Measurements from ENCODE around the gene ACER2.

DNA sequence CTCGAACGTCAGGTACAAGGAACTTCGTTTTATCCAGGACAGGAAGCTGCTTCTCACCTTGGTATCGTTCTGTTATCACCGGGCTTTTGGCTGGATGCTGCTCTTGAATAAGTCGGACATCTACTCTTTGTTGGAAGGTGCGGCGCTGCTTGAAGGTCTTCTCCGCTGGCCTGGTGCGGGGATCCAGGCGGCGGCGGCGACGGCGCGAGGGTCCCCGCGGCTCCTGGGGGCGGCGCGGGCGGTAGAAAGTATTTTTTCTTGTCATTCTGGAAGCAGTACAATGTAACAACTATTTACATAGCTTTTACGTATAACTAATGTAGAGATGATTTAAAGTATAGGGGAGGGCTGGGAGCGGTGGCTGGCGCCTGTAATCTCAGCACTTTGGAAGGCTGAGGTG lies 52.3 kb downstream of the ACER2 start:
- TF ChIP-seq, protein P1, sequence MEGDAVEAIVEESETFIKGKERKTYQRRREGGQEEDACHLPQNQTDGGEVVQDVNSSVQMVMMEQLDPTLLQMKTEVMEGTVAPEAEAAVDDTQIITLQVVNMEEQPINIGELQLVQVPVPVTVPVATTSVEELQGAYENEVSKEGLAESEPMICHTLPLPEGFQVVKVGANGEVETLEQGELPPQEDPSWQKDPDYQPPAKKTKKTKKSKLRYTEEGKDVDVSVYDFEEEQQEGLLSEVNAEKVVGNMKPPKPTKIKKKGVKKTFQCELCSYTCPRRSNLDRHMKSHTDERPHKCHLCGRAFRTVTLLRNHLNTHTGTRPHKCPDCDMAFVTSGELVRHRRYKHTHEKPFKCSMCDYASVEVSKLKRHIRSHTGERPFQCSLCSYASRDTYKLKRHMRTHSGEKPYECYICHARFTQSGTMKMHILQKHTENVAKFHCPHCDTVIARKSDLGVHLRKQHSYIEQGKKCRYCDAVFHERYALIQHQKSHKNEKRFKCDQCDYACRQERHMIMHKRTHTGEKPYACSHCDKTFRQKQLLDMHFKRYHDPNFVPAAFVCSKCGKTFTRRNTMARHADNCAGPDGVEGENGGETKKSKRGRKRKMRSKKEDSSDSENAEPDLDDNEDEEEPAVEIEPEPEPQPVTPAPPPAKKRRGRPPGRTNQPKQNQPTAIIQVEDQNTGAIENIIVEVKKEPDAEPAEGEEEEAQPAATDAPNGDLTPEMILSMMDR (IDR thresholded peaks at IDR 0.05; ENCODE audit: insufficient read depth, low read depth, low read length): no peak
- no peak for TF ChIP-seq EZH2 (IDR thresholded peaks at IDR 0.05; ENCODE audit: insufficient read depth, low read length)

Data from astrocyte (in vitro differentiated cells and primary cell).